ENCODE measurements around the gene STK26. TPM values are rescaled to one million over a fixed set of nuclear protein-coding genes. Genes with fewer than 3 reads are reported as not detected.

Gene STK26
- total RNA-seq, 2 donors from 2014 or later, result 7.7 to 11.1 TPM

DNA sequence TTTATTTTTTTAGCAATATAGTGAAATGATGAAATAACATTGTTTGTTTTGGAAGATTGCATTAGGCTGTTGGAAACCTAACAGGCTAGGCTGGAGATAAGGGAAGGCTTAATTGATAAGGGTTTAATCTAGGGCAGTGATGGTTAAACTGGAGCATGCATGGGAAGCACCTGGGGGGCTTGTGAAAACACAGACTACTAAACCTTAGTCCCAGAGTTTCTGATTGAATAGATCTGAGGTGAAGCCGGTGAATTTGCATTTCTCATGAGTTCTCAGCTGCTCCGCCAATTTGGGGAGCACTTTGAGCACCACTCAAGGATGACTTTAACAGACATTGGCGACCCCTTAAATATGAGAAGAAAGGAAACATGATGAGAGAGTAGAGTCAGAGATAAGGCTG is 11.5 kb downstream of the STK26 start:
- no peak overlapping the region for H3K27ac ChIP-seq
- DNase-seq (ENCODE audit: low spot score), result no peak
- TF ChIP-seq, protein P1, sequence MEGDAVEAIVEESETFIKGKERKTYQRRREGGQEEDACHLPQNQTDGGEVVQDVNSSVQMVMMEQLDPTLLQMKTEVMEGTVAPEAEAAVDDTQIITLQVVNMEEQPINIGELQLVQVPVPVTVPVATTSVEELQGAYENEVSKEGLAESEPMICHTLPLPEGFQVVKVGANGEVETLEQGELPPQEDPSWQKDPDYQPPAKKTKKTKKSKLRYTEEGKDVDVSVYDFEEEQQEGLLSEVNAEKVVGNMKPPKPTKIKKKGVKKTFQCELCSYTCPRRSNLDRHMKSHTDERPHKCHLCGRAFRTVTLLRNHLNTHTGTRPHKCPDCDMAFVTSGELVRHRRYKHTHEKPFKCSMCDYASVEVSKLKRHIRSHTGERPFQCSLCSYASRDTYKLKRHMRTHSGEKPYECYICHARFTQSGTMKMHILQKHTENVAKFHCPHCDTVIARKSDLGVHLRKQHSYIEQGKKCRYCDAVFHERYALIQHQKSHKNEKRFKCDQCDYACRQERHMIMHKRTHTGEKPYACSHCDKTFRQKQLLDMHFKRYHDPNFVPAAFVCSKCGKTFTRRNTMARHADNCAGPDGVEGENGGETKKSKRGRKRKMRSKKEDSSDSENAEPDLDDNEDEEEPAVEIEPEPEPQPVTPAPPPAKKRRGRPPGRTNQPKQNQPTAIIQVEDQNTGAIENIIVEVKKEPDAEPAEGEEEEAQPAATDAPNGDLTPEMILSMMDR (IDR thresholded peaks at IDR 0.05), result no peak
- no peaks in the 10 kb centered on the region for H3K36me3 ChIP-seq
- no peaks in the 10 kb centered on the region for H3K4me1 ChIP-seq (ENCODE audit: control insufficient read depth in 1 of 2, low read depth in 2 of 2)
- no peak for ATAC-seq (ENCODE audit: insufficient number of reproducible peaks, low FRiP score, low read depth)
- H3K4me3 ChIP-seq, result no peak overlapping the region
- H3K9me3 ChIP-seq, result no peaks in the 10 kb centered on the region
- H3K27me3 ChIP-seq (replicated peaks; ENCODE audit: insufficient read depth), result no peaks in the 10 kb centered on the region

DNA sequence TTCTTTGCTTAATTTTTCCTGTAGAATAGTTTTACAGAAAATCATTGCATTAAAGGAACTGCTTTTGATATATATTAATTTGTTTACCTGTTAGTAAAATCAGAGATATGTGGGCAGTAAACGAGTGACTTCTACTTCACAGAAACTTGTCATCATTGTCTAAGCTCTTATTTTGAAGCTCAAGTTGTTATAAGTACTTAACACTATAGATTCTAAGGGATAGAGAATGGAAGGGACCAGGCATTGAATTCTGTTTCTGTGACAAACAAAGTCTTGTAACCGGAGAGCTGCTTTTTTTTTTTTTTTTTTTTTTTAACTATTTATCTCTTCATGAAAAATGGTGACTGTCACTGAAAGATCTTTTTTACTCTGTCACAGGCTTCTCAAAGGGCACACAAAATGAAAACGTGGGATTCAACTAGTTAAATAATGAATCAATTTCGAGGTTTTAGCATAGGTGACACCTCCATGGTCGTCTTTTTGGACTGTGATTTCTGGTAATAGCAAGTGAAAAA is 14.4 kb downstream of the STK26 start:
- Histone ChIP-seq H3K4me1 (ENCODE audit: control insufficient read depth in 1 of 2, low read depth in 2 of 2) (no peaks in the 10 kb centered on the region), H3K27me3 (replicated peaks; ENCODE audit: insufficient read depth) (no peaks in the 10 kb centered on the region), H3K9me3 (no peaks in the 10 kb centered on the region), H3K4me3 (no peak overlapping the region), H3K27ac (no peak overlapping the region), H3K36me3 (no peaks in the 10 kb centered on the region)
- DNase-seq (ENCODE audit: low spot score) (no peak), ATAC-seq (ENCODE audit: insufficient number of reproducible peaks, low FRiP score, low read depth) (no peak)
- TF ChIP-seq, protein P1 (IDR thresholded peaks at IDR 0.05), result no peak

DNA sequence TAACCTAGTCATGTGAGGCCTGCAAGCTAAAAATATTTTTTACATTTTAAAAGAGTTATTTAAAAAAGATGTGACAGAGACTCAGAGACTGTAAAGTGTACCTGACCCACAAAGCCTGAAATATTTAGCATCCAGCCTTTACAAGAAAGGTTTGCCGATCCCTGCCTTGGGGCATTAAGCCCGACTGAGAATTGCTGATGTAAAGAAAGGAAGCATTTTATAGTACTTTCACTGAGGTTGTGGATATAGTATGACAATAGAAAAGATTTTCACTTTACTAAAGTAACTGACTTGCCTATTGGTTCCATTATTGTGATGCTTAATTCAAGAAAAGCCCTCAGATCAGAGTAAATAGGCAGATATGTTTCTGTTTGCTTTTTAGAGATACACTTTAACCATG is 17.0 kb downstream of the STK26 start:
- ATAC-seq (ENCODE audit: insufficient number of reproducible peaks, low FRiP score, low read depth), result no peak
- TF ChIP-seq, protein P1 (IDR thresholded peaks at IDR 0.05), result no peak
- H3K27me3 ChIP-seq (replicated peaks; ENCODE audit: insufficient read depth), result no peaks in the 10 kb centered on the region
- no peaks in the 10 kb centered on the region for H3K36me3 ChIP-seq
- H3K4me3 ChIP-seq, result no peak overlapping the region
- H3K9me3 ChIP-seq, result no peaks in the 10 kb centered on the region
- no peak for DNase-seq (ENCODE audit: low spot score)
- H3K4me1 ChIP-seq (ENCODE audit: control insufficient read depth in 1 of 2, low read depth in 2 of 2), result no peaks in the 10 kb centered on the region
- H3K27ac ChIP-seq, result no peak overlapping the region

DNA sequence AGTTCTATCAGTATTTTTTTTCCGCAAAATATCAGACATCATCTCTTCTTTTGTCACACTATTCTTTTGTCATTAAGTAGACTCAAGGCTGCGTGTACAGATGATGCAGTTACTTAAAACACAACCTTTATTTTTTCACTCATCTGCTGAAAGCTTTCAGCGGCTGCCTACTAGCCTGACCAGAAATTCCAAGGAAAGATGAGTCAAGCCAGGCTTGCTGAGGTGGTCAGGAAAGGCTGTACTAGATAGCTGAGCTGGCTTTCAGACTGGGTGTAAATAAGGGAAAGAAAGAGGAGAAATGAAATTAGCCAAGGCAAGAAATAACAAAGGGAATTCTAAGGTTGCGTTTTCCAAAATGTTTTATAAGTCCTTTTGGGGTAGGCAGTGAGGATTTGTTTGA is 17.9 kb downstream of the STK26 start:
- no peaks in the 10 kb centered on the region for H3K4me1 ChIP-seq (ENCODE audit: control insufficient read depth in 1 of 2, low read depth in 2 of 2)
- no peaks in the 10 kb centered on the region for H3K9me3 ChIP-seq
- no peak overlapping the region for H3K4me3 ChIP-seq
- no peak for DNase-seq (ENCODE audit: low spot score)
- H3K27me3 ChIP-seq (replicated peaks; ENCODE audit: insufficient read depth), result no peaks in the 10 kb centered on the region
- H3K27ac ChIP-seq, result no peak overlapping the region
- ATAC-seq (ENCODE audit: insufficient number of reproducible peaks, low FRiP score, low read depth), result no peak
- TF ChIP-seq, protein P1 (IDR thresholded peaks at IDR 0.05), result no peak
- no peaks in the 10 kb centered on the region for H3K36me3 ChIP-seq

DNA sequence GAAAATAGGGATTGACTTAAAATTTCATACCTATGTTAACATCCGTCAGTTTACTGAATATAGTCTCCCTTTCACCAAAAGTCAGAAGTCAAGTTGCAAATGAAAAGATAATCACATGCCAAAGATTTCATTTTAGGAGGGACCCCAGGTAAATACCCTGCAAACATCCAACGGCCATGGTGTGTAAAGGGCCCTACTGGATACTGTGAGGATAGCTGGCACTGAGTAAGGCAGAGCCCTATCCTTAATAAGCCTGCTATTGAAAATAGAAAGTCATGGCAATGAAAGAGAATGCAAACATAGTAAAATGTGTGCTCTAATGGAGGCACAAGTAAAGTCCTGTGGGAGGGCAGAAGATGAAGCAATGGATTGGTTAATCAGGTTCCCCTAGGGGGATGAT is 20.9 kb downstream of the STK26 start:
- H3K4me1 ChIP-seq (ENCODE audit: control insufficient read depth in 1 of 2, low read depth in 2 of 2), result no peaks in the 10 kb centered on the region
- TF ChIP-seq, protein P1 (IDR thresholded peaks at IDR 0.05), result no peak
- H3K4me3 ChIP-seq, result no peak overlapping the region
- no peak overlapping the region for H3K27ac ChIP-seq
- H3K9me3 ChIP-seq, result no peaks in the 10 kb centered on the region
- no peaks in the 10 kb centered on the region for H3K27me3 ChIP-seq (replicated peaks; ENCODE audit: insufficient read depth)
- ATAC-seq (ENCODE audit: insufficient number of reproducible peaks, low FRiP score, low read depth) (no peak), DNase-seq (ENCODE audit: low spot score) (no peak)
- H3K36me3 ChIP-seq, result no peaks in the 10 kb centered on the region

Measured in thoracic aorta (tissue), 2 donors.